Gastrocnemius medialis (tissue), 4 donors: ENCODE data around the gene GRM3.

Source experiments
- CTCF ChIP-seq, 5 experiments: fragments of 450-650 bp in 3 of 5; fragments of 200-600 bp in 2 of 5; sonication (generic) in 2 of 5; IDR thresholded peaks in 4 of 5; conservative IDR thresholded peaks in 1 of 5; 1 replicate in 4 of 5; 2 replicates in 1 of 5; pipeline ENCODE4 v1.5.1; 2016 to 2019; ENCODE audit warnings: antibody characterized with exemption in 5 of 5, mild to moderate bottlenecking in 3 of 5, moderate library complexity in 3 of 5
- POLR2A ChIP-seq, 2 donors: fragments of 450-650 bp; IDR thresholded peaks; one replicate each; pipeline ENCODE4 v1.6.1; 2017; ENCODE audit warnings: antibody characterized with exemption in 2 of 2, mild to moderate bottlenecking in 2 of 2, moderate library complexity in 2 of 2

- TF ChIP-seq CTCF (IDR thresholded peaks at IDR 0.05 in 4 of 5, conservative IDR thresholded peaks at IDR 0.05 in 1 of 5) (no peak), POLR2A (IDR thresholded peaks at IDR 0.05) (no peak)
These were observed 116.5 kb downstream of the GRM3 start for GRCh38 chr7:86760236-86760635.
